ENCODE results near the gene MED6. TPM values are rescaled to one million over a fixed set of nuclear protein-coding genes. Genes with fewer than 3 reads are reported as not detected.

MED6 gene
- total RNA-seq, 2 donors from 2014 or later: 49.1 to 50.7 TPM

DNA sequence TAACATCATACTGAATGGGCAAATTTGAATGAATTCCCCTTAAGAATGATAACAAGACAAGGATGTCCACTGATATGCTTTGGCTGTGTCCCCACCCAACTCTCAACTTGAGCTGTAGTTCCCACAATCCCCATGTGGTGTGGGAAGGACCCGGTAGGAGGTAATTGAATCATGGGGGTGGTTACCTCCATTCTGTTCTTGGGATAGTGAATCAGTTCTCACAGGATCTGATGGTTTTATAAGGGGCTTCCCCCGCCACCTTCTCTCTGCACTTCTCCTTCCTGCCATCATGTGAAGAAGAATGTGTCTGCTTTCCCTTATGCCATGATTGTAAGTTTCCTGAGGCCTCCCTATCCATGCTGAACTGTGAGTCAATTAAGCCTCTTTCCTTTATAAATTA is 29.3 kb downstream of the MED6 start:
- no peak for DNase-seq
- H3K9me3 Mint-ChIP-seq: peaks cover 4% of the 10 kb centered on the region
- Histone ChIP-seq H3K9me3 (ENCODE audit: control insufficient read depth, low read length) (peaks cover 24% of the 10 kb centered on the region), H3K4me1 (ENCODE audit: control insufficient read depth, insufficient read depth, low read length) (no peaks in the 10 kb centered on the region), H3K27ac (ENCODE audit: low read depth, low read length) (no peak overlapping the region), H3K9ac (ENCODE audit: extremely low read depth, low read length, poor library complexity, severe bottlenecking) (no peak overlapping the region), H3K4me3 (ENCODE audit: low read length) (no peak overlapping the region), H3K27me3 (ENCODE audit: control insufficient read depth, insufficient read depth, low read length, poor library complexity, severe bottlenecking) (no peaks in the 10 kb centered on the region), H3K36me3 (ENCODE audit: control insufficient read depth, insufficient read depth, low read length) (peaks cover 47% of the 10 kb centered on the region)
- H3K4me3 Mint-ChIP-seq: no peak overlapping the region
- 88 to 97% methylated on average over 1 to 2 of the region's 2 CpGs for WGBS, 2 experiments (ENCODE audit: insufficient coverage in 1 of 2, insufficient read length in 1 of 2)
- H3K27ac Mint-ChIP-seq: no peak overlapping the region
- peaks cover 16% of the 10 kb centered on the region for H3K4me1 Mint-ChIP-seq
- peaks cover 61% of the 10 kb centered on the region for H3K36me3 Mint-ChIP-seq (ENCODE audit: low read depth)
- TF ChIP-seq, protein P1, sequence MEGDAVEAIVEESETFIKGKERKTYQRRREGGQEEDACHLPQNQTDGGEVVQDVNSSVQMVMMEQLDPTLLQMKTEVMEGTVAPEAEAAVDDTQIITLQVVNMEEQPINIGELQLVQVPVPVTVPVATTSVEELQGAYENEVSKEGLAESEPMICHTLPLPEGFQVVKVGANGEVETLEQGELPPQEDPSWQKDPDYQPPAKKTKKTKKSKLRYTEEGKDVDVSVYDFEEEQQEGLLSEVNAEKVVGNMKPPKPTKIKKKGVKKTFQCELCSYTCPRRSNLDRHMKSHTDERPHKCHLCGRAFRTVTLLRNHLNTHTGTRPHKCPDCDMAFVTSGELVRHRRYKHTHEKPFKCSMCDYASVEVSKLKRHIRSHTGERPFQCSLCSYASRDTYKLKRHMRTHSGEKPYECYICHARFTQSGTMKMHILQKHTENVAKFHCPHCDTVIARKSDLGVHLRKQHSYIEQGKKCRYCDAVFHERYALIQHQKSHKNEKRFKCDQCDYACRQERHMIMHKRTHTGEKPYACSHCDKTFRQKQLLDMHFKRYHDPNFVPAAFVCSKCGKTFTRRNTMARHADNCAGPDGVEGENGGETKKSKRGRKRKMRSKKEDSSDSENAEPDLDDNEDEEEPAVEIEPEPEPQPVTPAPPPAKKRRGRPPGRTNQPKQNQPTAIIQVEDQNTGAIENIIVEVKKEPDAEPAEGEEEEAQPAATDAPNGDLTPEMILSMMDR (conservative IDR thresholded peaks at IDR 0.05): no peak
- H3K27me3 Mint-ChIP-seq (ENCODE audit: insufficient read depth): no peaks in the 10 kb centered on the region

DNA sequence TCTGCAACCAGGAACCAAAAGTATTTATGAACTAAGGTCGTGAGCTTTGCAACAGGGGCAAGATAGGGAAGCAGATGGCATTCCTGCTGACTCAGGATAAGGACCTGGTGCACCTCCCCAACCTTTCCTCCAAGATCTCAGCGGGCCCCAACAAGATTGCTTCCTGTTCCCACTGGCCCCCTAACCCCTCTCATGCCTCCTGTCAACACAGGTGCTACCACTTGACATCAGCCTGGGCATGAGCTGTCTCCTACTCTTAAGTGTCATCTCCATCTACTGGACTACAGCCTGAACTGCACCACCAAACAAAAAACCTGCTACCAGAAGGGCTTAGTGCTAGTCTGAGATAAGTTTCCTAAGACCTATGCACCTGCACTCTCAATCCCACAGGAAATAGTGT is 32.7 kb downstream of the MED6 start:
- WGBS, 2 experiments (ENCODE audit: insufficient coverage in 1 of 2, insufficient read length in 1 of 2): 70 to 71% methylated on average over 2 of the region's 2 CpGs

DNA sequence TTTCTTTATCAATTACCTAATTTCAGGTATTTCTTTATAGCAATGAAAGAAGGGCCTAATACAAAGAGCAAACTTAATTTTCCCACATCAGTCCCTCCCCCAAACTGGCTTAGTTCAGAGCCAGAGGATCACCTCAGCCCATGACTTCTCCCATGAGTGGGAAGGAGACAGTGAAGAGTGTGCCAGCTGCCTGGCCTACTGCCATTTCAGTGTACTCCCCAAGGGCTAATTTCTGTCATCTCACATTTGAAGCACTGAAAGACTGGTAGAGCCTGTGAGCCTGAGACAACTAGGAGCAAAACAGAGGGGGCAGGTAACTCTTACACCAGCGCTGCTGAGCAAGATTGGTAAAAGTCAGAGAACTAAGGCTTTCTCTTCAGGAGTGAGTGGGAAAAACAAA is 36.6 kb downstream of the MED6 start:
- Mint-ChIP-seq H3K27ac (no peak overlapping the region), H3K4me3 (no peak overlapping the region), H3K36me3 (ENCODE audit: low read depth) (peaks cover 70% of the 10 kb centered on the region), H3K9me3 (peaks cover 57% of the 10 kb centered on the region), H3K27me3 (ENCODE audit: insufficient read depth) (no peaks in the 10 kb centered on the region), H3K4me1 (peaks cover 6% of the 10 kb centered on the region)
- 100% methylated on average over 1 of the region's 1 CpG for WGBS, 2 experiments (ENCODE audit: insufficient coverage in 1 of 2, insufficient read length in 1 of 2)
- Histone ChIP-seq H3K27ac (ENCODE audit: low read depth, low read length) (no peak overlapping the region), H3K27me3 (ENCODE audit: control insufficient read depth, insufficient read depth, low read length, poor library complexity, severe bottlenecking) (no peaks in the 10 kb centered on the region), H3K4me1 (ENCODE audit: control insufficient read depth, insufficient read depth, low read length) (no peaks in the 10 kb centered on the region), H3K9me3 (ENCODE audit: control insufficient read depth, low read length) (peaks cover 78% of the 10 kb centered on the region), H3K4me3 (ENCODE audit: low read length) (peak overlapping the region; percentile 36), H3K36me3 (ENCODE audit: control insufficient read depth, insufficient read depth, low read length) (peaks cover 67% of the 10 kb centered on the region), H3K9ac (ENCODE audit: extremely low read depth, low read length, poor library complexity, severe bottlenecking) (no peak overlapping the region)
- TF ChIP-seq, protein P1 (conservative IDR thresholded peaks at IDR 0.05): no peak
- no peak for DNase-seq

More for the DNA sequence above, 32.7 kb downstream of the MED6 start:
- Mint-ChIP-seq H3K27me3 (ENCODE audit: insufficient read depth) (no peaks in the 10 kb centered on the region), H3K9me3 (peaks cover 31% of the 10 kb centered on the region), H3K36me3 (ENCODE audit: low read depth) (peaks cover 65% of the 10 kb centered on the region), H3K27ac (no peak overlapping the region), H3K4me1 (peaks cover 16% of the 10 kb centered on the region), H3K4me3 (no peak overlapping the region)
- H3K9me3 ChIP-seq (ENCODE audit: control insufficient read depth, low read length): peaks cover 50% of the 10 kb centered on the region
- peak; percentile 82 for DNase-seq
- TF ChIP-seq, protein P1 (conservative IDR thresholded peaks at IDR 0.05): peak; percentile 79
- no peak overlapping the region for H3K4me3 ChIP-seq (ENCODE audit: low read length)
- no peak overlapping the region for H3K9ac ChIP-seq (ENCODE audit: extremely low read depth, low read length, poor library complexity, severe bottlenecking)
- H3K27ac ChIP-seq (ENCODE audit: low read depth, low read length): no peak overlapping the region
- H3K36me3 ChIP-seq (ENCODE audit: control insufficient read depth, insufficient read depth, low read length): peaks cover 64% of the 10 kb centered on the region
- no peaks in the 10 kb centered on the region for H3K27me3 ChIP-seq (ENCODE audit: control insufficient read depth, insufficient read depth, low read length, poor library complexity, severe bottlenecking)
- no peaks in the 10 kb centered on the region for H3K4me1 ChIP-seq (ENCODE audit: control insufficient read depth, insufficient read depth, low read length)

All from endodermal cell (in vitro differentiated cells).